ENCODE results near the gene KRTAP10-9.
"Not testable (repeated sequence)": the region's sequence is repeated elsewhere in the genome, so short reads cannot be mapped to it uniquely, and the experiment has no call there.

Gene KRTAP10-9

DNA sequence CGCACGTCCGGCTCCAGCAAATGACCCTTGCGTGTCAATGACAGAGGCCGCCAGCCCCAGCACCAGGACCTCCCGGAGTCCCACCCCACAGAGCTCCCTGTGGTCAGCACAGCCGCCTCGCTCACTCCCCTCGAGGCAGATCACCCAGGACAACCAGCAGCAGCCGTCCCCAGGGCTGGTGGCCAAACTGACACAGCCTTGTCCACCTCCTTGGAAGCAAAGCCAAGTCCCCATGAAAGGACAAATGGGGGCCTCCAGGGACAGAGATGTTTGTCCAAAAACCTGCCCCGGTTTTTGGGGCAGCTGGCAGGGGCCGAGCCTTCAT, 12.4 kb downstream of the KRTAP10-9 start:
- no peak for DNase-seq (ENCODE audit: low read depth)

DNA sequence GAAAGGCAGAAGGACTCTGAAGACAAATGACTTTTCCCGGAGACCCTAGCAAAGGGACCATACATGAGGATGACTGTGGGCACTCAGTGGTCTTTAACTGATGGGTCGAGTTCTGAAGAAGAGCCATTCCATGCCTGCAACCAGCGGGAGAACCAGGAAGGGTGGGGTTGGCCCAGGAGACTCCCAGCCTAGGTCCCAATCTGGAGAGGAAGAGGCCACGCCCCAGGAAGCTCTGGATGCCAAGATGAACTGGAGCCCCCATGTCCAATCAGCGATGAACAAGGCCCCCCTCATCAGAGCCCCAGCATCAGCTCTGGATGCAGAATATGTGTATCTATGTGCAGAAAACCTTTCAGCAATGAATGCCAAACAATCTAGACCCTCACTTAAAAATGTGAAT, 13.9 kb downstream of the KRTAP10-9 start:
- no peak for DNase-seq (ENCODE audit: low read depth)

DNA sequence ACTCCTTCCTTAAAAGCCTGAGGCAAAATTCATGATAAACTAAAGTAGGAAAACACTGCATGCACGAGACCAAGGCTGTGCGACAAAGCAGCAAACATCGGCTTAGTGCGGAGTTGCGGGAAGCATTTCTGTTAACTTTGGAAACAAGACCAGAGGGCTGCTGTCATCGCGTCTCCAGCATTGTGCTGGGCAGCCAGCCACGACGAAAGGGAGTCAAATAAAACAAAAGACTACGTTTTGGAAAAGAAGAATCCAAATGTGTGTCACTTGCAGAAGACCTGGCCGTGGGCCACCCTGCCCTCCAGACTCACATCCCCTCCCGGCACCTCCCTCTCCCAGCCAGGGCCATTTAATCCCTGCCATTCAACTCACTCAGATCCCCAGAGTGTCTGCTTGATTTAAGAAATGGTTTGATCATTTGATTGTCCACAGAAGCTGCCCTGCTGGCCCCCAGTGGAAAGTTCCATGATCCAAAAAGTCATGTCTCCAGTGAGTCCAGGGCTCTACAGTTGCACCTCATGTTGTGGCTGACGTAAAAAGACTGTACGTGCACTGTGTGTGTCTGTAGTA, 16.9 kb downstream of the KRTAP10-9 start:
- DNase-seq (ENCODE audit: low read depth) = no peak

DNA sequence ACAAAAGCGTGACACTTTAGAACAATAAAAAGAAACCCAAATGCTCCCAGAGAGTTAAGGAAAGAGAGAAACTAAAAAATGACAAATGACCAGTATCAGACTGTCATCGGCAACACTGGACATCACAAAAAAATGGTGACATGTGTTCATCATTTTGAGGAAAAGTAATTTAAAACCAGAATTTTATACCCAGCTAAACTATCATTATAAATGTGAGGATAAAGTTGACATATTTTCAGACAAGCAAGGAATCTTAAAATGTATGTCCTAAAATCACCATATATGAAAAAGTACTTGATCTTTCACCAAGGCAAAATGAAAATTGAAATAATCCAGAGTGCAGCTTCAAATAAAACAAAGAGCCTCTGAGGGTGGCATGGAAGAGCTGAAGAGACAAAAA, 18.0 kb downstream of the KRTAP10-9 start:
- DNase-seq (ENCODE audit: low read depth) = no peak

DNA sequence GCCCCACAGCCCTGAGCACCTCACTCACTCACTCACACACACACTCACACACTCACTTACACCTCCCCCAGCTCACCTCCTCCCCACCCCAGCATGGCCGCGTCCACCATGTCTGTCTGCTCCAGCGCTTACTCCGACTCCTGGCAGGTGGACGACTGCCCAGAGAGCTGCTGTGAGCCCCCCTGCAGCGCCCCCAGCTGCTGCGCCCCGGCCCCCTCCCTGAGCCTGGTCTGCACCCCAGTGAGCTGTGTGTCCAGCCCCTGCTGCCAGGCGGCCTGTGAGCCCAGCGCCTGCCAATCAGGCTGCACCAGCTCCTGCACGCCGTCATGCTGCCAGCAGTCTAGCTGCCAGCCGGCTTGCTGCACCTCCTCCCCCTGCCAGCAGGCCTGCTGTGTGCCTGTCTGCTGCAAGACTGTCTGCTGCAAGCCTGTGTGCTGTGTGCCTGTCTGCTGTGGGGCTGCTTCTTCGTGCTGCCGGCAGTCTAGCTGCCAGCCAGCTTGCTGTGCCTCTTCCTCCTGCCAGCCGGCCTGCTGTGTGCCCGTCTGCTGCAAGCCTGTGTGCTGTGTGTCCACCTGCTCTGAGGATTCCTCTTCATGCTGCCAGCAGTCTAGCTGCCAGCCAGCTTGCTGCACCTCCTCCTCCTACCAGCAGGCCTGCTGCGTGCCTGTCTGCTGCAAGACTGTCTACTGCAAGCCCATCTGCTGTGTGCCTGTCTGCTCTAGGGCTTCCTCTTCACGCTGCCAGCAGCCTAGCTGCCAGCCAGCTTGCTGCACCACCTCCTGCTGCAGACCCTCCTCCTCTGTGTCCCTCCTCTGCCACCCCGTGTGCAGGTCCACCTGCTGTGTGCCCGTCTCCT, 19.7 kb downstream of the KRTAP10-9 start, which contains the start of gene KRTAP10-11:
TSS of gene KRTAP10-11 (plus strand) at position 49 of the 856 bp plus-strand sequence. CDS start at position 94, 45 bp downstream.
- not testable (repeated sequence) for DNase-seq (ENCODE audit: low read depth)

DNA sequence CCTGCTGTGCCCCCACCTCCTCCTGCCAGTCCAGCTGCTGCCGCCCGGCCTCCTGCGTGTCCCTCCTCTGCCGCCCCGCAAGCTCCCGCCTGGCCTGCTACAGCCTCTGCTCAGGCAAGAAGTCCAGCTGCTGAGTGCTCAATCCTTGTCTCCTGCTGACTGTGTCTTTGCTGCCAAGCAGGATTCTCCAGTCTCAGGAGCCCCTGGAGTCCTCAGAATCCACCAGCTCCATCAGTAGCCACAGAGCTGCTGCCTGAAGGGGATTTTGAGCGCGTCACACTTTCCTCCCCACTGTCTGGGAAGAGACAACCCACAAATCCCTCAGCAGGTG, 20.3 kb downstream of the KRTAP10-9 start:
- no peak for DNase-seq (ENCODE audit: low read depth)

DNA sequence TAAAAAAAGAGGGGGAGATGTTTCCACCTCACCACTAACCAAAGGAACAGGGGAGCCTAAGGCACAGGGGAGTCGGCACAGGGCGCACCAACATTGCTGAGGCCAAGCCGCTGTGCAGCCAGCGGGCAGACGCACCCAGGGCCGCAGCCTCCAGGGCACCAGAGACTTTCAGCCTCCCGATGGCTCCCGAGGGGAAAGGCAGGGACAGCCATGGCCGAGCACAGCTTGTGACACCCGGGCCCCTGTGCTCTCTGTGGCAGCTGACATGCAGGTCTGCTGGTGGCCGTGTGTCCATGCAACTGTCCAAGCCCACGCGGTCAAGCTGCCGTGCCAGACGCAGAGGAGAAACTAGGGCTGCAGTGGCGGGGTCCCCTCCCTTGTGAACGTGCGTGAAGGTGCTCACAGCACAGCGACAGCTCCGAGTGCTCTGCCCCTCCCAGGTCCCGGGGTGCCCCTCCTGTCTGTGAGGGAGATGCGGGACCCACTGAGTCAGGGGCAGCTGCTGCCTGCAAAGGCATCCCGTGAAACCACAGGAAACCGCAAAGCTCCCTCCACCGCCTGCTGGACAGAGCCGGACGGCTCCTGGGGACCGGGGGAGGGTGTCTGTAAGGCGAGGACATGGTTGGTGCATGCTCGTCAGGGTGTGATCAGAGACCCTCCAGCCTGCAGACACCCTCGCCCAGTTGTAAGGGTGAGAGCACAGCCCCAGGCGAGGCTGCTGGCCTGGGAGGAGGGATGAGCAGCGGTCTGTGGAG, 21.8 kb downstream of the KRTAP10-9 start:
- DNase-seq (ENCODE audit: low read depth) = no peak

DNA sequence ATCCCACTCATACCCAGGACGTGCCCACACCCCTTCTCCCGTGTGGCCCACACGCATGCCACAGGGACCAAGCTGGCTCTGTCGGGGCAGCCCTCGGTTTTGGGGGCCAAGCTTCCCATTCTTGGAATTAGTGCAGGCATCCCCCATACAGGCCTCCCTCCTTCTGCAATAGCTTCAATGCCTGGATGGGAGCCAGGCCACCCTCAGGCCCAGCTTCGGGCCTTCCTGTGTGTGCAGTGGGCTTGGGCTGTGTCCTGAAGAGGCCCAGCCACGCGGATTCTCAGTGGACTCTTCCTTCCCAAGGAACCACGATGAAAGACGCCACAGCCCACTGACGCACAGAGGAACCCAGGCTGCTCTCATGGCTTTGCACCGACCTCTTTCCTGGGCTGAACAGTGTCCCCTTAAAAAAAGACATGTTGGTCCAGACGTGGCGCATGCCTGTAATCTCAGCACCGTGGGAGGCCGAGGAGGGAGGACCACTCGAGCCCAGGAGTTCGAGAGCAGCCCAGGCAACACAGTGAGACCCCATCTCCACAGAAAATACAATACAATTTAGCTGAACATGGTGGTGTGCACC, 22.7 kb downstream of the KRTAP10-9 start:
- no peak for DNase-seq (ENCODE audit: low read depth)

DNA sequence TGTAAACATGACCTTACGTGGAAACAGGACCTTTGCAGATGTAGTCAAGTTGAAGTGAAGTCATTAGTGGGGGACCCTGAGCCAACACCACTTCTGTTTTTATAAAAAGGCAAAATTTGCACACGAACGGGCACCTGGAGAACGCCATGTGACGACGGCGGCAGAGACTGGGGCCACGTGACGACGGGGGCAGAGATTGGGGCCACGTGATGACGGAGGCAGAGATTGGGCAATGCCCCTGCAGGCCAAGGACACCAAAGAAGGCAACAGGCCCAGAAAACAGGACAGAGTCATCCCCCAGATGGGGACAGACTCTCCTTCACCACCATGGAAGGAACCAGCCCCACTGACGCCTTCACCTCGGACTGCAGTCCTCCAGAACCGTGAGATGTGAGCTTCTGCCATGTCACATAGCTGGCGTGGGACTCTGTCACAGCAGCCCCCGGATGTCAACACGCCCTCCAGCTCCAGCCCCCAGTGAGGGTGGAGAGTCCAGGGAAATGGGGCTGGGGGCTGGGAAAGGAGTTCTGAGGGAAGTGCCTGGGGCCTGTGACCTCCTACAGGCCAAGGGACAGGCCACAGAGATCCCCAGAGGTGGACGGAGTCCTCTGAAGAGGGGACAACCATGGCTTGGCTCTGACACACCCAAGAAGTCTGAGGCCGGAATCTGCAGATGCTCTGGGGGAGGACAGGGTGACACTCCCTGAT, 23.5 kb downstream of the KRTAP10-9 start:
- DNase-seq (ENCODE audit: low read depth) = no peak

DNA sequence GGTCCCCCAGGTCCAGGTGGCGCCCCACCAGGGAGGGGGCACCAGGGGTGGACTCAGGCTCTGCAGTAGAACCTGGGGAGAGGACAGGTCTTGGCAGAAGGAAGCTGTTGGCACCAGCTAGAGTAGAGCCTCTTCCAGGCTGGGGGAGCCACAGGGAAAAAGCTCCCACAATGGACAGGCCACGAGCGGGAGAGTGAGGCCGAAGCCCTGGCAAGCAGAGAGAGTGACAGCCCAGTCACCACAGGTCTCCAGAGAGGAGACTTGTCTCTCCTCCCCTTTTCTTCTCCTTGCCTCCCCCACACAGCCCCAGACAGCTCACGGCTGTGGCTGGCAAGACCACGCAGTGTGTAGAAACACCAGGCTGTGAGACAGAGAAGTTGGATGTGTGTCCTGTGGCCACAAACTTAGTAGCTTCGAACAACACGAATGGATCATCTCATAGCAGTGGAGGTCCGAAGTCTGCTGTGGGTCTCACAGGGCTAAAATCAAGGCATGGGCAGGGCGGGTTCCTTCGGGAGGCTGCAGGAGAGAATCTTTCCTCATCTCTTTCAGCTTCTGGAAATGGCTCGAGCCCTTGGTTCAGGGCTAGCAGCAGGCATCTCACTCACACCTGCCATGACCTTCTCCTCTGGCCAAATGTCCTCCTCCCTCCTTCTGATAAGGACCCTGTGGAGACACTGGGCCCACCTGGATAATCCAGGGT, 24.2 kb downstream of the KRTAP10-9 start:
- no peak for DNase-seq (ENCODE audit: low read depth)

DNA sequence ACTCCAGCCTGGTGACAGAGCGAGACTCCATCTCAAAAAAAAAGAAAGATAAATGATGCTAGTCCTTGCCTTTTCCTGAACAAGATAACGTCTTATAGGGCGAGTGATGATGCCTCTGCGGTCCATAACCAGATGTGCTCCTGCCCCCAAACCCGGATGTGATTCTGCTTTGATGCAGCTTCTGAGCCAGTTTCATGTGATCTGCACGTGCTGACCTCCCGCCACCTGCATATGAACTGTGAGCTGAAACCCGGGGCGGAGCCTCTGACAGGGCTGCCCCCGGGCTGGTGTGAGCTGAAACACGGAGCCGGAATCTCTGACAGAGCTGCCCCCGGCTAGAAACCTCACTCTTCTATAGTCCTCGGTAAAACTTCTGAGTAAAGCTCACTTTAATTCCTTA, 26.2 kb downstream of the KRTAP10-9 start:
- no peak for DNase-seq (ENCODE audit: low read depth)

DNA sequence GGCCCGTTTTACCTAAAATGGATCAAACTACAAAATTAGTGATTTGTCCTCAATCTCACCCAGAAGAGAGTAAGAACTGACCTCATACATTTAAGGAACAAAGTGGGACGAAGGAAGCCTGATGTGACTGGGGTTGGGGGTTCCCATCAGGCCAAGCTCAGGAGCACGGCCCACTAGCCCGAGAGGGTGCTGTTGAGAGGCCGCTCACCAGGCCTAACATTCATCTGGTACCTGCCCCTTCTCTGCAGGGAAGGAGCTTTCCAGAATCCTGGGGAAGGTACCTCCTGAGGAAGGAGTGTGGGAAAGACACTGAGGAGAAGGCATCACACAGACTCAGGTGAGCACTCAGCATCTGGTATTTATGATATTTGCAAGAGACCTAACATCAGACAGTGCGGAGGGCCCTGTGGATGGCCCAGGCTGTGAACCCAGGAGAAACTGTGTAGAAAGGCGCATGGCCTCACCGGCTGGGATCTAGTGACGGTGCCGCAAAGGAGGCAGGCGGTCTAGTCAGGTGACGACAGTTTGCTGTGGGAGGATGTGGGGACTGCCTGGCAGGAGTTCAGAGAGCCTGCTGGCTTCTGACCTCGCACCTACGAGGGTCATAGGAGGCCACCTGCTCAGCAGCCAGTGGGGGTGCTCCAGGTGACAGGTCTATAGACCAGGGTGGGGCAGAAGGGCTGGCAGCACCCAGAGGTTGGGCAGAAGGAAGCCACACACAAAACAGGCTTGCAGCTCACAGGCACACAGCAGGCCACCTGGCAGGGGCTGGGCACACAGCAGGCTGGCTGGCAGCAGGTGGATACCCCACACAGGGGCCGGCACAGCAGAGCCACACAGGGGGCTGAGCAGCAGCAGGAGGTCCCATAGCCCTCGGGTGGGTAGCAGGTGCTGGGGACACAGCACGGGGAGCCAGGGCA, 27.0 kb downstream of the KRTAP10-9 start:
- no peak for DNase-seq (ENCODE audit: low read depth)

DNA sequence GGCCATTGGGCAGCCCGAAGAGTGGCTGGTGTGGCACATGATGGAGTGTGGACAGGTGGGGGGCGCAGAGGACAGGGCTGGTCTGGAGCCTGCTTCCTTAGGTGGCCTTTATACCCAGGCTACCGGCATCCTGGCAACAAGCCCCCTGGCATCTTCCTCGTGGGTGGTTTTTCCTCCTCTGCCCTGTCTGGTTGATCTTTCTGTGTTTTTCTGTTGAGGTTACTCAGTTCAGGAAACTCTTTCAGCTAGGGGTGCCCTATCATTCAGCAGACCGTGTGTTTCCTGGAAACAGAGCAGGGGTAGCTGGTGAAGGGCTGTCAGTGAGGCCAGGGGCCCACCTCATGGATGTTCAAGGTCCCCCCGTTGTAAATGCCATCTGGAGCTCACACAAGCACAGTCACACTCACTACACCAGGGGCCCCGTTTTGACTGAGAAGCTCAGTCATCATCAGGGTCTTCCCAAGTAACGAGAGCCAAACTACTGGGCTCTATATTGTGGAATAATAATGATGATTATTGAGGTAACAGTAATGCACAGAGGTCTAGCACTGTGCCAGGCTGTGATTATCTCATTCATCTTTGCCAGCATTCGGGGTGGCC, 27.8 kb downstream of the KRTAP10-9 start, which contains the start of gene KRTAP12-4:
TSS of gene KRTAP12-4 (minus strand) at position 84 of the 600 bp plus-strand sequence. CDS start at position 39, 45 bp downstream.
- DNase-seq (ENCODE audit: low read depth) = no peak

DNA sequence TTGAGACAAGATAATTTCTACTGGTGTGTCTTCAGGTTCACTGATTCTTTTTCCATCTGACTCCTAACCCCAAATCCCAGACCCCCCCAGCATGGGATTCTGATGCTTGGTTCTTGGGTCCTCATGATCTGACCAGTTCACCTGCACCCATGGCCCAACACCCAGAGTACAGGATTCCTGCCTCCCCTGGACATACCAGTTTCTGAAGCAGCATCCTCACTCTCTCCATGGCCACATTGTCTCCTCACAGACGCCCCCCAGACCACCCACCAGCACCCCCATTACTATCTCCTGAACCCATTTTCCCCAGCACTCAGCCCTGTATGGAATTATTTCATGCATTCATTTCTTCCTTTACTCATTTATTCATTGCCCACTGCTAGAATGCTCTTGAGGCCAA, 30.0 kb downstream of the KRTAP10-9 start:
- no peak for DNase-seq (ENCODE audit: low read depth)

DNA sequence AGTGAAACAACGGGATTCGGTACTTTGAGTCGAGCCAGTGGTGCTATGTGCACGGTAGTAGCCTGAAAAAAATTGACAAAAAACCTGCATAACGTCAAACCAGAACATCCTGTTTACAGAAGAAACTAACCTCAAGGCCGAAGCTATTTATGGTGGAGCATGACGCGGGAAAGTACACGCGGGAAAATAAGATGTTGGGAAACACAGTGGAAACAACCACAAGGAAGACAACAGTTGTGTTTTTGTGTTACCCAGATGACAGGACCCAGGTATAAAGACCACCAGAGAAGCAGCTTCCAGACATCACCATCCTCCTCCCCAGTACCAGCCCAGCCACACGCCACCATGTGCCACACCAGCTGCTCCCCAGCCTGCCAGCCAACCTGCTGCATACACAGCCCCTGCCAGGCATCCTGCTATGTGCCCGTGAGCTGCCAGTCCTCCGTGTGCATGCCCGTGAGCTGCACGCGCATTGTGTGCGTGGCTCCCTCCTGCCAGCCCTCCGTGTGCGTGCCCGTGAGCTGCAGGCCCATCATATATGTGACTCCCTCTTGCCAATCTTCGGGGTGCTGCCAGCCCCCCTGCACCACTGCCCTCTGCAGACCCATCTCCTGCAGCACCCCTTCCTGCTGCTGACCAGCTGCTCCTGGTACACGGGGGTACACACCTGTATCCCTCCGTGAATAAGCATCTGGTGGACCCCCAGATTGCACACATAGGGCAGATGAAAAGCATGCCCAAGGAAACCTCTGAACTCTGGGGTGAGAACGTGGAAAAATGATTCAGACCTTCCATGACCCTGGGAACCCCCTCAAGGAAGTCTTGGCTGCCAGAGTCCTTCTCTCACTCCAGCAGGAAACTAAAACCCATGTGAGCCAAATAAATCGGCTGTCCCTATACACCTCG, 31.0 kb downstream of the KRTAP10-9 start, which contains the start of gene KRTAP12-3:
TSS of gene KRTAP12-3 (plus strand) at position 298 of the 906 bp plus-strand sequence. CDS start at position 346, 48 bp downstream.
- DNase-seq (ENCODE audit: low read depth) = no peak

DNA sequence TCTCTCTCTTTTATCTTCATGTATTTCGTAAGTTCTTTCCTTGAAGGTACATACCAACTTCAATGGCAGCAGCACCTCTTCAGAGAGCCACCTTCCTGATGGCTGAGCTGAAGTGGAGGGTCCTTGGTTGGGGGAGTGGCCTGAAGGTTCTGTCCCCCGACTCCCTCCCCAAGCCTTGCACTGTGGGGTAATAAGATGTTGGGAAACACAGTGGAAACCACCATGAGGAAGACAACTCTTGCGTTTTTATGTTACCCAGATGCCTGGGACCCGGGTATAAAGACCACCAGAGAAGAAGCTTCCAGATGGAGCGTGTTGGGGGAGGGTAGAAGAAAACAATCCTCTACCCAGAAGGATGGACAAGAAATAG, 31.6 kb downstream of the KRTAP10-9 start:
- no peak for DNase-seq (ENCODE audit: low read depth)

DNA sequence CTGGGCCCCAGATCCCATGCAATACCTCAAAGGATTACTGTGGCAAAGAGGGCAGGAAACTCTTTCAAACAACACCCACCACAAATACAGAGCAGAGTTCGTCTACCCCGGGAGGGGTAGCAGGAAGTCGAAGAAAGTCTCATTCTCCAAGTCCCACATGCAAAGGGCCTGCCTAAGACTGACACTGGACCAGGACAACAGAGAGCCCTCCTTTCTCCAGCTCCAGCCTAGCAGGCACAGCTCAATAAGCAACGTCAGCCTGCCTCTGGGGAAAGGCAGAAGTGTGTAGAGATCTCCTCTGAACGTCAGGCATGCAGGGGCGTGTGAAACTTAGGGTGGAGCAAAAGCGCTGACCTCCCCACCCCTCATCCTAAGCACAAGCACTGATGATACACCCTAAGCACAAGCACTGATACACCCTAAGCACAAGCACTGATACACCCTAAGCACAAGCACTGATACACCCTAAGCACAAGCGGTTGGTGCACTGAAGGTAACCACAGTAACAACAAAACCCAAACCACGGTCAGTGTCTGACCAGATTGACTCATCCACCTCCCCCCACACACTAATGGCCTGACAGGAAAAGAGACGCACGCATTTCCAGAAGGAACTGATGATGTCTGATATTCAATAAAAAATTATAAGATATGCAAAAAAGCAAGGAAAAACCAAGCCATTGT, 32.2 kb downstream of the KRTAP10-9 start:
- no peak for DNase-seq (ENCODE audit: low read depth)

DNA sequence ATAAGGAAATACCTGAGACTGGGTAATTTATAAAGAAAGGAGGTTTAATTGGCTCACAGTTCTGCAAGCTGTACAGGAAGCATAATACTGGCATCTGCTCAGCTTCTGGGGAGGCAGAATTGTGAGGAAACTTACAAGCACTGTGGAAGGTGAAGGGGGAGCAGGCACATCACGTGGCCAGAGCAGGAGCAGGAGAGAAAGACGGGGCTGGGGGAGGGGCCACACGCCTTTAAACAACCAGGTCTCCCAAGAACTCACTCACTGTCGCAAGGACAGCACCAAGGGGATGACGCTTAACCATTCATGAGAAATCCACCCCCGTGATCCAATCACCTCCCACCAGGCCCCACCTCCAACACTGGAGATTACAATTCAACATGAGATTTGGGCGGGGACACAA, 34.7 kb downstream of the KRTAP10-9 start:
- DNase-seq (ENCODE audit: low read depth) = not testable (repeated sequence)

Data from amniotic epithelial cell (primary cell).